ENCODE data around the gene MMP19. TPM values are rescaled to one million over a fixed set of nuclear protein-coding genes. Genes with fewer than 3 reads are reported as not detected.
"Not testable (repeated sequence)": the region's sequence is repeated elsewhere in the genome, so short reads cannot be mapped to it uniquely, and the experiment has no call there.

MMP19 gene
- total RNA-seq, 3 donors from 2014 or later, result 1.7 to 6.6 (median 5.0) TPM

DNA sequence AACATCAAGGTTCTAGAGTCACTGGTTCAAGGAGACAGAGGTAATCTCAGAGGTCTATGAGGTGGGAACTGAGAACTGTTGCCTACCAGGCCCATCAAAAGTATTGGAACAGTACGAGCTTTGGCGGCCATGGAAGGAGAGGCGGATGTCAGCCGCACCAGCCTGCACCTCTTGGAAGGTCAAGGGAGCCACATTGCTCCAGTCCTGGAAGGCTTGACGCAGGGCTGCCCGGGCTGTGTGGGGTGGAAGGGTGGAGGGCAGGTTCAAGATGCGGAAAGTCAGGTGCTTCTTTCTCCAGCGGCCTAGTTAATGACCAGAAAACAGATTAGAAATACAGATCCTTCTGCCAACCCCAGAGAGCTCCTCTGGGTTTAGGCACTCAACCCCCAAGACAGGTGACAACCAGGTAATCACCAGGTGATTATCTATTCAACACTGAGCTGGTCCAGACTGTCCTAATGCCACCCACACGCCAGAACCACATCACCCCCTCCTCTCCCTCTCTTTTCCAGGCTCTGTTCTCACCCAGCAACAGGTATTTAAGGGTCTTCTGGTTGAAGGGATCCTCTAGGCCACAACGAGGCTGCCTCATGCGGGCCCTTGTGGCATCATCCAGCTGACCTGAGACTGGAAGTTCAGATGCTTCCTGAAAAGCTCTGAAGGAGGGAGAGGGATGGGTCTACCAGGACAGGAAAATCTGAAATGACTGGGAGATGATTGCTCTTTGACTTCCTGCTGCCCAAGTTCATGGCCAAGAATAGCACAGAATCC, 2.0 kb downstream of the MMP19 start:
- H3K4me1 ChIP-seq (ENCODE audit: low read depth), result no peaks in the 10 kb centered on the region
- TF ChIP-seq, protein P1, sequence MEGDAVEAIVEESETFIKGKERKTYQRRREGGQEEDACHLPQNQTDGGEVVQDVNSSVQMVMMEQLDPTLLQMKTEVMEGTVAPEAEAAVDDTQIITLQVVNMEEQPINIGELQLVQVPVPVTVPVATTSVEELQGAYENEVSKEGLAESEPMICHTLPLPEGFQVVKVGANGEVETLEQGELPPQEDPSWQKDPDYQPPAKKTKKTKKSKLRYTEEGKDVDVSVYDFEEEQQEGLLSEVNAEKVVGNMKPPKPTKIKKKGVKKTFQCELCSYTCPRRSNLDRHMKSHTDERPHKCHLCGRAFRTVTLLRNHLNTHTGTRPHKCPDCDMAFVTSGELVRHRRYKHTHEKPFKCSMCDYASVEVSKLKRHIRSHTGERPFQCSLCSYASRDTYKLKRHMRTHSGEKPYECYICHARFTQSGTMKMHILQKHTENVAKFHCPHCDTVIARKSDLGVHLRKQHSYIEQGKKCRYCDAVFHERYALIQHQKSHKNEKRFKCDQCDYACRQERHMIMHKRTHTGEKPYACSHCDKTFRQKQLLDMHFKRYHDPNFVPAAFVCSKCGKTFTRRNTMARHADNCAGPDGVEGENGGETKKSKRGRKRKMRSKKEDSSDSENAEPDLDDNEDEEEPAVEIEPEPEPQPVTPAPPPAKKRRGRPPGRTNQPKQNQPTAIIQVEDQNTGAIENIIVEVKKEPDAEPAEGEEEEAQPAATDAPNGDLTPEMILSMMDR (IDR thresholded peaks at IDR 0.05), result no peak
- no peak for DNase-seq
- H3K9me3 ChIP-seq, result no peaks in the 10 kb centered on the region
- H3K36me3 ChIP-seq (ENCODE audit: low read depth), result no peaks in the 10 kb centered on the region
- ATAC-seq, result no peak
- no peak overlapping the region for H3K4me3 ChIP-seq
- intact Hi-C loops (cut with DNase I, micrococcal nuclease), result no loop called here

DNA sequence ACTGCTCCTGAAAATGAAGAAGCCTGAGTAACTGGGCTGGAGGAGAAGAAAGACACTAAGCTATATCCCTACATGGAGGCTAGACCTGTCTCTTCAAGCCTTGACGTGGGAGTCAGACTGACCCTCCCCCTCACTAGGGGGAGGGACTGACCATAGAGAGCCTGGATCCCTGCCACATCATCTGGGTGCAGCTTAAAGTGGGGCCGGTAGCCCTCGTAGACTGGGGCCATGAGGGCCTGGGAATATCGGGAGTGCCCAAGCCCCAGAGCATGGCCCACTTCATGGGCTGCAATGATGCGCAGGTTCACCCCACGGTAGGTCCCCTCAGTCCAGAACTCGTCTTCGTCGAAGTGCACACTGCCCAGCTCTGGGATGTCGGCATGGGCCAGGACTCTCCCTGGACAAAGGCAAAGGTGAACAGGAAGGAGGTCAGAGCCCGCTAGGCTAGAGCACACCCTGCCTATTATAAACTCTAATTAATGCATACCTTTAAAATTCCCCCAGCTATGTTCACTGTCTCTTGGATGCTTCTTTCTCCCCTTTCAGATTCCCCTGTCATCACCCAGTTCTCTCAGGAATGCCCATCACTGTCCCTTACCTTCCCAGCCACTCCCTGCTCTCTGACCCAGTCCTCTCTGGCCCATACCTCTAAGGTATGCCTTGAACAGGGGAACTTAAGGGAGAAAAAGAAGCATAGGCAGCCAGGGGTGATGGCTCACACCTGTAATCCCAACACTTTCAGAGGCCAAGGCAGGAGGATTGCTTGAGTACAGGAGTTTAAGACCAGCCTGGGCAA, 3.2 kb downstream of the MMP19 start:
- no peak for ATAC-seq
- intact Hi-C loops (cut with DNase I, micrococcal nuclease), result no loop called here

DNA sequence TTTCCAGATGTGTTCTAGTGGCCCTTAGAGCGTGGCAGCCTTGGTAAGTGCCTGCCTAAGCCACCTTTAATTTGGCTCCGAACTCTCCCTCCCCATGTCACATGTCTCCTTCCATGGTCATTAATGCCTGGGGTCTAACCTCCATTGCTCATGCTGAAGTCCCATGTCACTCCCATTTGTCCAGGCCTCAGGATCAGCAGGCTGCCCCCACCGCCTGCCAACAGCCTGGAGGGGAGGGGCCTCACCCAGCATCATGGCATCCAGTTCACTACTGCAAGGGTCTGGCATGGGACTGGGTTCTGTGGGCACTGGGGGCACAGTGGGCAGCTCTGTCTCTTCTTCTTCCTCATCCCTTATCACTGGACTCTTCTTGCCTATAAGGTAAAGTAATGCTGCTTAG, 4.4 kb downstream of the MMP19 start:
- TF ChIP-seq, protein P1 (IDR thresholded peaks at IDR 0.05), result no peak
- DNase-seq (no peak), ATAC-seq (no peak)
- Histone ChIP-seq H3K36me3 (ENCODE audit: low read depth) (no peaks in the 10 kb centered on the region), H3K9me3 (no peaks in the 10 kb centered on the region), H3K4me1 (ENCODE audit: low read depth) (no peaks in the 10 kb centered on the region), H3K4me3 (no peak overlapping the region)
- intact Hi-C loops (cut with DNase I, micrococcal nuclease), result no loop called here

More for the DNA sequence above, 3.2 kb downstream of the MMP19 start:
- Histone ChIP-seq H3K4me1 (ENCODE audit: low read depth) (no peaks in the 10 kb centered on the region), H3K4me3 (no peak overlapping the region), H3K9me3 (no peaks in the 10 kb centered on the region), H3K36me3 (ENCODE audit: low read depth) (no peaks in the 10 kb centered on the region)
- no peak for DNase-seq
- TF ChIP-seq, protein P1 (IDR thresholded peaks at IDR 0.05), result no peak

DNA sequence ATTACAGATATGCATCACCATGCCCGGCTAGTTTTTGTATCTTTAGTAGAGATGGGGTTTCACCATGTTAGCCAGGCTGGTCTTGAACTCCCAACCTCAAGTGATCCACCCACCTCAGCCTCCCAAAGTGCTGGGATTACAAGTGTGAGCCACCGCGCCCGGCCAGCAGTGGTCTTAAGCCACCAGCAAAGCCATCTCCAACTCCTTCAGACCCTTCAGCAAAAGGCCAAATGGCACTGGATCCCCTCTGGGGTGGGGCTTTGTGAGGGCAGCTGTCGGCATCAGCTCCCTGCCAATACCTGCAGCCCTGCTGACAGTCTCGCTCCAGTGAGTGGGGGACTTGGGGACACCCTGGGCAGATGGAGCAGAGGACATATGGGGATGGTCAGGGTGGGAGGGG, 8.3 kb downstream of the MMP19 start:
- intact Hi-C loops (cut with DNase I, micrococcal nuclease); H3K4me1 ChIP-seq (ENCODE audit: low read depth); H3K36me3 ChIP-seq (ENCODE audit: low read depth); DNase-seq; H3K9me3 ChIP-seq; H3K4me3 ChIP-seq; ATAC-seq: not testable (repeated sequence)

DNA sequence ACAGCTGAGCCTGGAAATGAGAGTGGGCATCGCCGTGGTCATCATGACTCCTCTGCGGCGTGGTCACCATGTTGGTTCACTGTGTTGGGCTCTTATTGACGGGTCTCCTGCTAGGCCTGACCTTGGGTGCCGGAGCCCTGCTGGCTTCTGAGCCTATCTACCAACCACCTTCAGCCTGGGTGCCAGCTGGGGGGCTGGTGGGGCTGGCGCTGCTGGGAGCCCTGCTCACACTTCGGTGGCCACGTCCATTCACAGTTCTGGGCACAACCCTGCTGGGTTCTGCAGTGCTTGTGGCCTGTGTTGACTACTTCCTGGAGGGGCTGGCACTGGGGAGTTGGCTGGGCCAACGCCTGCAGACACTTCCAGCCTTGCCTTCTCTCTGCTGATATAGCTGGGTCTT, 9.7 kb downstream of the MMP19 start:
- intact Hi-C loops (cut with DNase I, micrococcal nuclease), result no loop called here
- TF ChIP-seq, protein P1 (IDR thresholded peaks at IDR 0.05), result no peak

DNA sequence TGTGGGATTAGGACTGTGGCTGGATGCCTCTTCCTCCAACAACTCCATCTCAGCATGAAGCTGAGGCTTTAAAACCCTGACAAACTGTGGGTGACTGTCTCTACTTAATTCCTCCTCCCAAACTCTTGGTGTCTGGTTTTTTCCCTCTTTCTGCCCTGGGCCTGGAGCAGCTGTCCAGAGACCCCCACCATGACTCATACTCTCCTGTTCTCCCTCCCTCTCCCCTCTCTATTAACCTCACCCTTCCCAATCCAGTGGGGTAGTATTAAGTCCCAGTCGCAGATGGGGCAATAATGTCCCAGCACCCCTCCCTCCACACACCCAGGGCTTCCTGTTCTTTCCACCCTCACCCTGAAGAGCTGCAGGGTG, 11.3 kb downstream of the MMP19 start:
- Histone ChIP-seq H3K36me3 (ENCODE audit: low read depth) (peaks cover 5% of the 10 kb centered on the region), H3K4me3 (peak overlapping the region; percentile 9), H3K9me3 (no peaks in the 10 kb centered on the region), H3K4me1 (ENCODE audit: low read depth) (peaks cover 9% of the 10 kb centered on the region)
- ATAC-seq, result no peak
- intact Hi-C loops (cut with DNase I, micrococcal nuclease), result no loop called here
- DNase-seq, result no peak
- TF ChIP-seq, protein P1 (IDR thresholded peaks at IDR 0.05), result no peak

More for the DNA sequence above, 9.7 kb downstream of the MMP19 start:
- no peak for ATAC-seq
- no peak for DNase-seq
- H3K4me1 ChIP-seq (ENCODE audit: low read depth), result peaks cover 8% of the 10 kb centered on the region
- H3K4me3 ChIP-seq, result no peak overlapping the region
- H3K36me3 ChIP-seq (ENCODE audit: low read depth), result peaks cover 5% of the 10 kb centered on the region
- no peaks in the 10 kb centered on the region for H3K9me3 ChIP-seq

All from mucosa of descending colon (tissue), 3 donors.